Inflammatory macrophage treated with lipopolysaccharide for 4 hours (primary cell): Measurements from ENCODE around the gene GHRH.

Experiments
- DNase-seq: peaks from one replicate; pipeline ENCODE4 v3.0.0-alpha.2; 2020

GHRH gene

DNA sequence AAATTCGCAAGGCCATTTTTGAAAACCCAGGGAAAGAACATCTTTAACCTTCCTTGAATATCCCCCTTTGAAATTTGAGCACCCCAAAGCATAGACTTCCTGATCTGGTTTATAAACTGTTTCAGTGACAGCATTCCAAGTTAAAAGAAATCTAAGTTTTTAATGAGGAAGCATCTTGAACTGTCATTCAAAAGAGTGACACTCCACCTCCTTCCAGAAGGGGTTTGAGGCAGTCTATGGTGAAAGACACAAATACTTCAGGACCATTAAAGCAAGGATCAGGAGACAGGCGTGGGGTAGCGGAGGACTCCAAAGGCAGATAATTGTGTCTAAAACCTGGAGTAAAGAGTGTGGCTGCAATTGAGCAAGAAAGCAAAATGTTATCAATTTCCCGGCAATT lies 691 bp downstream of the GHRH start:
- DNase-seq = no peak

DNA sequence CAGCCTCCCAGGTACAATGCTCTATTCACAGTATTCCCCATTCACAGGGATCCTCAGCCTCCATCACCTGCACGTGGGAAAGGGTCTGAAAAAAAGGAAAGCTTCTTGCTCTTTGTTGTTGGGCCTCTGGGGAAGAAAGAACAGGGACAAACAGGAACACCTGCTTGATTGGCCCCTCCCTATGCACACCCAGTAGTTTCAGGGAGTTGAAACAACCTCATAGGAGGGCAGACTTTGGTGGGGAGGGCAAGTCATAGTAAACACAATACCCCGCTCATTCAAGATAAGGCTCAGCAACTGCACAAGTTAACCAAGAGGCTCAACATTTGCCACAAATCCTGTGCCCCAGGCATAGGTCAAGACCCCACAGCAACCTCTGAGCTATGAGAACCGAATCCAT lies 1.7 kb downstream of the GHRH start:
- DNase-seq = no peak

DNA sequence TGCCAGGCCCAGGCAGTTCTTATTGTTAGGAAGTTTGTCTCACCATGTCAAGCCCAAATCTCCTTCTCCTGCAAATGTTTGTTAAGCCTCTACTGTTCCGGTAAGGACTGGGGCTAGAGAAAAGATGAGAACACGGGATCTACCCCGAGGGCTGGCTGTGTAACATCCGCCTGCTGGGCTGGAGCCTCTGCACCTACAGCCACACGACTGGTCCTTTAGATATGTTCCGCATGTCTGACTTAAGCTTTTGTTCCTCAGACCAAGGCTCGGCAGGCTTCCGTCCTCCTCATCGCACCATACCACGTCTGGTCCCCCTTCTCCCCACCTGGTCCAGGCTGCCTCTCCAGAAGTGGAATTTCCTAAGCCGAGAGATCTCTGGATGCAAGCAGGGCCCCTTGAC lies 2.6 kb downstream of the GHRH start:
- no peak for DNase-seq

DNA sequence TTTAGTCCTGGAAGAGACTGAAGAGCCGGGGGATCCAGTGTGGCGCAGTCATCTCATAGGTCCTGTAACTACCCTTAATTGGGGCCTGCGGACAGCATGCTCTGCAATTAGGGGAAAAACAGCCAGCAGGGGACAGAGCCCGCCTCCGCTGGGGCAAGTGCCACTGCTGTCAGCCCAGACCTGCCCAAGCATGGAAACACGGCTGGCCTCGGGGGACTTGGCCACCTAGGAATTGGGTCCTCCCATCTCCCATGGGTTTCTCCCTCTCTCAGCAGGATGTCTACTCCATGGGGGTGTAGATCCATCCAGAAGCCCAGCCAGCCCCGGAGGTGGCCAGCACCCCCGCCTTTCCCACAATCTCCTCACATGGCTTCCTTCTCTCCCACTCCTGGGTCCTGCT lies 3.6 kb downstream of the GHRH start:
- DNase-seq = no peak

DNA sequence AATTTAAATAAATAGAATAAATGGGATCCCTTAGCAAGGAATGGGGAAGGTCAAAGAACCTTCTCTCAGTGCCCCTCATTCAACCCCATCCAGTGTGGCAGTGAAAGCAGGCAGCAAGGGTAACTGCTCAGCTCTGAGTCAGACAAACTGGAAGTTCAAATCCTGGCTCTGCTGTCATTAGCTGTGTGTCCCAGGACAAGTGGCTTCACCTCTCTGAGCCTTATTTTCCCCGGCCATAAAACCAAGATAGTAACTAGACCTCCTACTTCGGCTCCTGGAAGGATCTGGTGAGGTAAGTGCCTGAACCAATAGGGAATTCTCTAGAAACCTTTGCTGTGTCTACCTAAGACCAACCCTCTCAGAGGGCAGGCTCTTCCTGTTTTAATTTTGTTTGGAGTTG lies 4.1 kb downstream of the GHRH start:
- no peak for DNase-seq

DNA sequence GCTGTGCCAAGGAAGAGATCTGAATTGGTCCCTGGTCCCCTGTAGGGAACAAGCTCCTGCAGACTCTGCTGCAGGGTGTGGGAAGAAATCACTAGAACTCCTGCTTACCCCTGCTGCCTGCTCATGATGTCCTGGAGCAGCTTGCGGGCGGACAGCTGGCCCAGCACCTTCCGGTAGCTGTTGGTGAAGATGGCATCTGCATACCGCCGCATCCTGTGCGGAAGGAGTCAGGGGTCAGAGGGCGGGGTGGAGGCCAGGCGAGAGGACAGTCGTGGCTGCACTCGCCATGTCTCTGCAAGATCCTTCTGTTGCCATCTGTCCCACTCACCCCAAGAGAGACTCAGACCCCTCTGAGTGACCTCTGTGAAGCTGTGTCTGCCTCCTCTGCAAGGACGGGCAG lies 5.3 kb downstream of the GHRH start:
- DNase-seq = no peak

DNA sequence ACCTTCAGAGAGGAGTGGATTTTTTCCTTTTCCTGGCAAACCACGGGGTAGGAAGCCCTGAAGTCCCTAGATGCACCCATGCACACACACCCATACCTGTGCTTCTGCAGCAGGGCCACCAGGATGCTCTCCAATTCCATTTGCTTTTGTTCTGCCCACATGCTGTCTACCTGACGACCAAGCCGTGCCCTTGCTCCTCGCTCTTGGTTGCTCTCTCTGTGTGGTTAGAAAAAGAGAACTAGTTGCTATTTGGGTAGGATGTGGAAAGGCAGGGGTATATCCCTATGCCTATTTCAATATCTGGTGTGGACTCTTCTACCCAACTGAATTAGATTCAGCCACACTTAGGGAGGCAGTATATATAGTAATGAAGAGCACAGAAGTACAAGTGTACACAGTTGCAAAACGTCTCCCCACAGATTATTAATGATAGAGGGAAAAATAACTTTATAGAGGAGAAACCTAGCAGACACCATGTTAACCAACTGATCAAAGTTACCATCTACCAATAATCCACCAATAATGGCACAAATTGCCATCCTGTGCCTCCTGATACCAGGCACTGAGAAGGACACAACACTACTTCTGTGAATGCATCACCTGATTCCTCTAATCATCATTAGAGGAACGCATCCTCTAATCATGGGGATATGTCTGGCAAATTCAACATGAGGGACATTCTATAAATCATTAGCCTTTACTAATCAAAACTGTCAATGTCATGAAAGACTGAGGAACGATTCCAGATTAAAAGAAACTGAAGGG lies 7.3 kb downstream of the GHRH start:
- no peak for DNase-seq

DNA sequence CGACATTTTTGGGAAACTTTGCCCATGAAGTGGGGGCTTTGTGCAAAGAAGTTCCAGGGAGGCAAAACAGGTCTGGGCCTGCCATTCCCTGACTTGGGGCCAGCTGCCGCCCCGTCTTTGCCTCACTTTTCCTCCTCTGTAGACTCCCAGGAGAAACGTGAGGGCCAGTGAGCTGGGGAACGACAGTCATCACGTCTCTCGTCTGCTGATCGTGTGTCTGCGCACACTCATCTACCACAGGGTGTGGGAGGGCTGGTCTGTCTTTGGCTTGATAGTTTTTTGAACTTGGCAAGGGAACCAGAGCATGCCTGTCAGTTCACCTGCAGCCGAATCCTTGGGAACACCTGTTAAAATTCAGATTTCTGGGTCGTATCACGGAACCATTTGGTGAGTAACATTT lies 8.5 kb downstream of the GHRH start:
- no peak for DNase-seq

DNA sequence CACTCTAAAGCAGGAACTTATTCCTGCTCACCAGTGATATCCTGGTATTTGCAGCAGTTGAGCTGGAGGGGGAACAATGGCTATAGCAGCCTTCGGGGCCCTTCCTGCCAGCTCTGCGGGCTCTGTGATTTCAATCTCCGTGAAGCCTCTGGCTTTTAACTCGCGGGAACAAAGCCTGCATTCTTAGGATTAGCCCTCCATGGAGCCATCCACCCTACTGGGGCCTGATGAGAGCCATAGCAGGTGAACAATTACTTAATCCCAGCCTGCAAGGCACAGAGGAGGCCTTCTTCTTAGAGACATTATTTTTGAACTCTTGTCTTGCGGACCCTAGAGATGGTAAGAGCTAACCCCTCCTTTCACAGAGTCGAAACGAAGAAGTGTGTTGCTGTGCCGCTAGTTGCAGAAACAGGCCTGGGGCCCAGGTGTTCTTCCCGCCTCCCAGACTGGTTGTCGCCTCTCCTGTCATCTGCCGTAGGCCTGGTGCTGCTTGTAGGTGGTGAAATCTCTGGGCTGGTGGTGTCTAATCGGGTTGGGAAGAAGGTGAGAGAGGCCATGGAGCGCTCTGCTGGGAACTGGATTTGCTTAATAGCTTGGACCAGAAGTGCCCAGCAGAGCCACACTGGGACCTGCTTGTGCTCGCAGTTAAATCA lies 9.7 kb downstream of the GHRH start:
- DNase-seq = no peak

DNA sequence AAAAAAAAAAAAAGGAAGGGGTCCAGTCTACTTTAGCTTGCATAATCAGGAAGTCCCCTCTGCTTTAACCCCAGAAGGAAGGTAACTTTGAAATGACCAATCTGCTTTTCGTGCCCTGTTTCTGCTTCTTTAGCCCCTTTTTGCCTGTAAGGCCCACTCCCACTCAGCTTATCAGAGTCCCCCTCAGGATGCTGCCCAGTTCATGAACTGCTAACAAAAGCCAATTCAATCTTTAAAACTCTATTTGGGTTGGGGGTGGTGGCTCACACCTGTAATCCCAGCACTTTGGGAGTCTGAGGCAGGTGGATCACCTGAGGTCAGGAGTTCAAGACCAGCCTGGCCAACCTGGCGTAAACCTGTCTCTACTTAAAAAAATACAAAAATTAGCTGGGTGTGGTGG lies 12.3 kb downstream of the GHRH start:
- DNase-seq = no peak

DNA sequence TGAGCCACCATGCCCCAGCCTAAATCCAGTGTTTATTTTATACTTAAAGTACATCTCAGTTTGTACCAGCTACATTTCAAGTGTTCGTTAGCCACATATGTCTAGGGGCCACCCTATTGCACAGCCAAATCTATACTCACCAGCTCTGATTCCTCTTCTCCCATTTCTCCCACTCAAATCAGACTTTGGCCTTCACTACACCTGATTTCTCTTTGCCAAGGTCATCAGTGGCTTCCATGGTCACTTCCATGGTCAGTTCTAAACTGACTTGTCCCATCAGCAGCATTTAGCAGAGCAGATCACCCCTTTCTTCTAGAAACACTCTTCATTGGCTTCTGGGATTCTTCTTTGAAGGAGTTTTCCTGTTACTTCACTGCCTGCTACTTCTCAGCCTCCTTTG lies 14.1 kb downstream of the GHRH start:
- DNase-seq = no peak

DNA sequence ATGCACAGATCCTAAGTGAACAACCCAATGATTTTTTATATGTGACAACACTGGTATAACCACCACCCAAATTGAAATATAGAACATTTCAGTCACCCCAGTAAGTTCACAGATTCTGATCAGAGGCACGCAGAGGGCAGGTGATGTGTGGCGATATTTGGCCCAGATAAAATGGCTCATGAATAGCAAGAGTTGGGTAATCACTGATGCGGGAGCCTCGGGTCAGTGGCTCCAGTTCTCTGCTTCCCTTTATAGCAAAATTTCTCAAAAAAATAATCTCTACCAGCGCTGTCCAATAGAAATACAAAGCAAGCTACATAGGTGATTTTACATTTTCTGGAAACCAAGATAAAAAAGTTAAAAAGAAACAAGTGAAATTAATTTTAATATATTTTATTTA lies 14.9 kb downstream of the GHRH start:
- DNase-seq = no peak

DNA sequence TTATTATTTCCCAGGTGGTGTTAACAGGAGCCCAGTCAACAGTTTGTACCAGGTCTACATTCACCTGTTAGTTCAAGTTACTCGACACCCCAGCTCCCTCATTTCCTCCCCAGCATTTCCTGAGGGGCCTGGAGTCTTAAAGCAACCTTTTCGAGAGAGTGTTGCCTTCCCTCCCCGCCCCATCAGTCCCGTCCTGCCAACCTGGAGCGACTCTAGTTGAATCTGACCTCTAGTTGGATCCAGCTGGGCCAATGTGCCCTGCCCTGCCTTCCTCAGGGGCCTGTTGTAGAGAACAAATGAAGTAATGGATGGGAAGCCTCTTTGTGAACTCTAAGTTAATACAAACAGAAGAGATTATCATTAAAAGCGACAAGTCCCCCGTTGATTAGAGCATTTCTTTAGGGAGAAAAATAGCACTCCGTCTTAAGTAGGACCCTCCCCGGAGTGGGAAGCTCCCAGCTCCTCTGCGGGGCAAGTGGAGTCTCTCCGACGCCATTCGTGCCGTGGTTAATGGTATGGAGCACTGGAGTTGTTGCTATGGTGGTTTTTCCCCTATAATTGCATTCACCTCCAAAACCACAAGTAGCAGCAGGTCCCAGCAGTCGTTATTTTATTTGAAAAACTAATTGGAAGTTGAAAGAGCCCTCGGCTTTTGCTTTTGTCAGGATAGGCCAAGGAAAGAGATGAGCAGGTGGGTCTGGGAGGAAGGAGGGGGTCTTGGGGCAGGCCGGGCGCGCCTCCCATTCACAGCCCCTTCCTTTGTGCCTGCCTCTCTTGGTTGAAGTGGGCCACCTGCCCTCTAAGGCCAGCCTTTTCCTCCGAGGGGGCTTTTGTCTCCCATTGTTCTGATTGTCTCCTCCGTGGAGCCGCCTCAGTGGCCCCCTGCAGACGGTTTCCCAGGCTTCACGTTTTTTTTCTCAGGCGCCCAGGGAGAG lies 16.1 kb downstream of the GHRH start:
- no peak for DNase-seq

DNA sequence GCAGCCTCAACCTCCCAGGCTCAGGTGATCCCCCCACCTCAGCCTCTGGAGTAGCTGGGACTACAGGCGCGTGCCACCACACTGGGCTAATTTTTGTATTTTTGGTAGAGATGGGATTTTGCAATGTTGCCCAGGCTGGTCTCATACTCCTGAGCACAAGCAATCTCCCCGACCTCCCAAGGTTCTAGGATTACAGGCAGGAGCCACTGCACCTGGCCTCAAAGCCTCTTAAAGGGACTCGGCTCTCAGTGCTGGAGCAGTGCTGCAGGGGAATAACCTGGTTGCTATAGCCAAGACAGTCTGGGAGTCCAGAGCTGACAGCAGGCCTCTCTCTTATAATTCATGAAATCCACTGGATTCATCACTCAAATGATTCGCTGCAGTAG lies 17.0 kb downstream of the GHRH start:
- DNase-seq = no peak

DNA sequence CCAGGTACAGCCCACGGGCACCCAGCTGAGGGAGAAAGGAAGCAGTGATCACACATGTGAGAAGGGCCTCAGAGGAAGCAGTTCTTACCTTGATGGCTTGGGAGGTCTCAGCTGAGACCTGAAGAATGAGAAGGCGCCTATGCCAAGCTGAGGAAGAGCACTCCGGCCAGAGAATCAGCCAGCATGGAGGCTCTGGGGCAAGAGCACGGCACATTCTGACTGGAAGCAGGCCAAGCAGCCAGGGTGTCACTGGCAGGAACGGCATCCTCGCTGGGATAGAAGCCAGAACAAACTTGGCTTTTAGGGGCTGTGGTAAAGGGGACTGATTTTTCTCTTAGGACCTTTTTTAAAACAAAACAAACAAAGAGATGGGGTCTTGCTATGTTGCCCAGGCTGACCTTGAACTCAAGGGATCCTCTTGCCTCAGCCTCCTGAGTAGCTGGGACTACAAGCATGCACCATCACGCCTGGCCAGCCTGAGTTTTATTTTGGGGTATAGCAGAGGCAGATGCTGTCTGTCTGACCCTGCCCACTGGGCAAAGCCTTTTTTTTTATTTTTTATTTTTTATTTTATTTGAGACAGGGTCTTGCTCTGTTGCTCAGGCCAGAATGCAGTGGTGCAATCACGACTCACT lies 17.6 kb downstream of the GHRH start:
- no peak for DNase-seq

DNA sequence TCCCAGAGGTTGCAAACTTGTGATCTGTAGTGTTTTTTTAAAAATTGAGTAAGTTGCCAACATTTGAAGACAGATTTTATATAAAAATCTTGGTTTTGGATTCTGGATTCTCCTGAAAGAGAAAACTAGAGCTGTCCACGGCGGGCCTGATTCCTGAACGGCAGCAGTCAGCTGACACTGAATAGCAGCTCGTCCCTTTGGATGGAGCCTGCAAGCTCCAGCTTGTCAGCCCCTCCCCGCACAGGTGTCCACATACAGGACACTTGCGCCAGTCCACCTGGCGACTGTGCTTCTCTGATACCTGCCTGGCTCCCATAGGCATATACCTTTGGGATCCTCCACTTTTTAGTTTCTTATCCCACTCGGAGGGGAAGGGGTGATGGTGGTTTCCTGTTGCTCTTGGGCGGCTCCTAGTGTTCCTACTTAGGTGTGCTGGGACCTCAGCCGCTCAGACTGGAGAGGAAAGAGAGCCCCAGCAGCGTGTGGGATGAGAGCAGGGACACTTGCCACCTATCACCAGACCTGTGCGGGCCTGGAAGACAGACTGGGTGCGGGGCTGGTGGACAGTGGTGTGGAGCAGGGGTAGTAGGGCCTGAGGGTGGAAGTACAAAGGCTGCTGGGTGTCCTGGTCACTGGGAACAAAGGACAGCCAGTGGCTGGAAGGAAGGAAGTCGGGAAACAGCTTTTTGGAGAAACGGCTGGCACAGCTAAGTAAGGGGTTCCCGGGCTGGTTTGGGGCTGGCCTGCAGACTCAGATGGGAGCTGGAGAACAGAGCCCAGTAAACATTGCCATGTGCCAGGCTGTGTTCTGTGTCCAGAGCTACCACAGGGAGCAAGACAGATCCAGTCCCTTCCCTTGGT lies 18.3 kb downstream of the GHRH start:
- DNase-seq = no peak

DNA sequence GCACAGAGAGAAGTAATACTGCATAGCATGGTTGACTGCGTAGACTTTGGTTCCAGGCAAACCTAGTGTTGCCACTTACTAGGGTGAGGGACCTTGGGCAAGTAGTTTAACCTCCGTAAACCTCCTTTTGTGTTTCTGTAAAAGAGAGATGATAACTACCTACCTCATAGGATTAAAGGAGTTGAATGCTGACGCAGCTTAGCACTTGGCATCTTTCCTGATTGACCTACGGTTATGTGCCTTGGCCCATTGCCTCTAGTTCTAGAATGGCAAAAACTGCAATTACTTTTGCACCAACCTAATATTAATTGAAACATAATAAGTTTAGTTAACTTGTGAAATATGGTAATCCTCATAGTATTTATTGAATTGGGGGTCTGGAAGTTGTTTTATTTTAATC lies 19.1 kb downstream of the GHRH start:
- no peak for DNase-seq

DNA sequence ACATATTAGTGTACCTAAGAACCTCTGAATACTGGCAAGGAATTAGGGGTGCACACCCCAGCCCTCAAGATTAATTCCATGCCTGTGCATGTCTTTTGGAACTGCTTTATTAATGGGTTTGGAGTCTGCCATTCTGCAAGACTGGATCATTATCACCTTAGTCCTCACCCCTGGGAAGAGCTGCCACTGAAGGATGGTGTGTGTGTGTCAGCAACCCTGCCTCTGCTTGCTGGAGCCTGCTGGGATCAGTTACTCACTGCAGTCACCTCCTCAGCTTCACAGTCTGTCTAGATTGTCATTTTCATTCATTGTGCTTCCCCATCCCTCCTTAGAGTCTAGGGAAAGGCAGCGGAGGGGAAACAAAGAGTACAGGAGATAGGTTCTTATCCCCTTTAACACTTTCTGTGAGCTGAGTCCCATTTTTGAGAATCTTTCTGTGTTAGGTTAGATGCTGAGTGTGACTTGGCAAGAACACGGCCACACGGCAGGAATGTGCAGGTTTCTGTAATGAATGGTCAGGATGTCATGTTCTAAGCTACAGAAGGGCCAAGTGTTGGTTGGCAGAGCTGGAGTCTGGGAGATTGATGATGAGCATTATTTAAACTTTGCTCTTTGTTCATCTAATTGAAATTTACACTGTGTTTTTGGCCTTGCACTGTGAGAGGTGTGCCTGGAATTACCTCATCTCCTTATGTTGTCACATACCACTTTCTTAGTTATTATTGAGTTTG lies 21.1 kb downstream of the GHRH start:
- no peak for DNase-seq

DNA sequence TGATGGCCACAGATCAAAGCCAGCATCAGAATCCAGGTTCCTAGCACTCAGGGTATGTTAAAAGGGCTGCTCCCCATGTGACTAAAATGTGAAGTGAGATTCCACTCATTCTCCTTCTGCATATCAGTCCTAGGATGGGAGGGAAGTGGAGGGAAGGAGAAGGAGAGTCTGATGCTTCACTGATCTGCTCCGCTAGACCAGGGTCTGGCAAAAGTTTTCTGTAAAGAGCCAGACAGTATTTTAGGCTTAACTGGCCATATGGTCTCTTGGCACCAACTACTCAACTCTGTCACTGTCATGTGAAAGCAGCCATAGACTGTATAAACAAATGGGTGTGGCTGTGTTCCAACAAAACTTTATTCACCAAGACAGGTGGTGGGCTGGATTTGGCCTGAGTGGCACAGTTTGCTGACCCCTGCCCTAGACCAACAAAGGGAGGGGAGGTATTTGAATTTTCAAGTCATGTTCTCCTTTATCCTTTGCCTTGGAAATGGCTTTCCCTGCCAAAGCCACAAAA lies 22.6 kb downstream of the GHRH start:
- no peak for DNase-seq

DNA sequence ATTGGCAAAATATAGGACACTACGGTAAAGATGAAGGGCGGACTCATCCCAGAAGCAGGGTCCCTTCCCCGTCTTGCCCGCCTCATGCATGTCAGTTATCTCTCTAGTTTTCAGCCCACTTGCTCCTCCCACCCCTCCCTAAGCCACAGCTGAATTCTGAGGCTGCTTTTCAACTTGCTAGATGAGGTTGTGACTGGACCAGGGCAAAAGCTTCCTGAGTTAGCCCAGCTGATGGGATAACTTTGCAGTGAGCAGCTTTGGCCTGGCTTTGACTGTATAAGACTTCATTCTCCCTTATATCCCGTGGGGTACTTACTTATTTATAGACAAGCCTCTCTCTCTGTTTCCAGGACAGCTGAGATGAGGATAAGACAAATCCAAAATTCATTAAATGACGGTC lies 23.2 kb downstream of the GHRH start:
- no peak for DNase-seq

DNA sequence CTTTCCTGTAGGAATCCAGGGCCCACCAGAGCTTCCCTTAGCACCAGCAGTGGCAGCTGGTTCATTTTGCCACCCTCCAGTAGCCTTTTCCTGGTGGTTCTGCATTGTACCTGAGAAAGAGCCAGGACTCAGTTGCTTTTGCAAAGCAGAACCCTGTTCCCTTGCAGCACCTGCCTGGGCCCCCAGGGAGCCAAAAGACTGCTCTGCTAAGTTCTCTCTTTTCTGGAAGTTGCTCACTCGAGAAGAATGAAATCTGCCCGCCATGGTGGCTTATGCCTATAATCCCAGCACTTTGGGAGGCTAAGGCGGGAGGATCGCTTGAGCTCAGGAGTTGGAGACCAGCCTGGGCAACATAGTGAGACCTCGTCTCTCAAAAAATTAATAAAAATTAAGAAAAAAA lies 24.0 kb downstream of the GHRH start:
- no peak for DNase-seq
